A673 (cell line): Measurements from ENCODE around the gene FAHD1. TPM values are rescaled to one million over a fixed set of nuclear protein-coding genes. Genes with fewer than 3 reads are reported as not detected.

Experiments
- BruUV-seq: library from RNA; stranded (reverse); fragments of 400-500 nt; replicated peaks from 2 replicates; lab custom pipeline; 2021; lab: Mats Ljungman, UMichigan
- CTCF ChIA-PET: fragments of 300-600 bp; sonication (Branson Sonifier 250); formaldehyde crosslinking; loops from one replicate; lab custom pipeline; 2022; ENCODE audit warnings: antibody characterized with exemption; lab: Charles Lee
- POLR2A ChIA-PET: fragments of 300-600 bp; sonication (Branson Sonifier 250); formaldehyde crosslinking; loops from one replicate; lab custom pipeline; 2022; ENCODE audit warnings: antibody characterized with exemption; ENCODE audit not compliant: low non-redundant PET; lab: Charles Lee
- DNase-seq: peaks from one replicate; pipeline ENCODE4 v3.0.0-alpha.2; 2015; ENCODE audit warnings: low spot score
- H3K27ac ChIP-seq: fragments of 200-600 bp; sonication (generic); 2 replicates; pipeline ENCODE4 v1.5.1; 2016; ENCODE audit warnings: mixed run types, low read depth, mild to moderate bottlenecking, mixed read lengths, antibody characterized with exemption, low read length; ENCODE audit not compliant: poor library complexity, severe bottlenecking
- H3K27me3 ChIP-seq: fragments of 200-600 bp; sonication (generic); replicated peaks from 2 replicates; pipeline ENCODE4 v1.6.1; 2017; ENCODE audit warnings: mixed run types, low read depth, mild to moderate bottlenecking, mixed read lengths, antibody characterized with exemption, low read length; ENCODE audit not compliant: insufficient read depth, poor library complexity
- H3K36me3 ChIP-seq: fragments of 200-600 bp; sonication (generic); 2 replicates; pipeline ENCODE4 v1.6.1; 2016; ENCODE audit warnings: mixed run types, mild to moderate bottlenecking, mixed read lengths, antibody characterized with exemption, low read length; ENCODE audit not compliant: insufficient read depth, poor library complexity, severe bottlenecking
- H3K4me1 ChIP-seq: fragments of 200-600 bp; sonication (generic); 2 replicates; pipeline ENCODE4 v1.6.1; 2017; ENCODE audit warnings: mixed run types, mild to moderate bottlenecking, mixed read lengths, antibody characterized with exemption, low read length; ENCODE audit not compliant: insufficient read depth, poor library complexity, severe bottlenecking
- H3K4me3 ChIP-seq: fragments of 200-600 bp; sonication (generic); 2 replicates; pipeline ENCODE4 v1.5.1; 2016; ENCODE audit warnings: low read depth, mixed run types, mild to moderate bottlenecking, mixed read lengths, low read length; ENCODE audit not compliant: poor library complexity, severe bottlenecking
- H3K9me3 ChIP-seq: fragments of 200-600 bp; sonication (generic); 2 replicates; pipeline ENCODE4 v1.6.1; 2016; ENCODE audit warnings: mixed run types, low read depth, mild to moderate bottlenecking, mixed read lengths, antibody characterized with exemption, low read length; ENCODE audit not compliant: poor library complexity, severe bottlenecking
- EZH2 ChIP-seq: fragments of 200-600 bp; sonication (generic); IDR thresholded peaks from 2 replicates; pipeline ENCODE4 v1.6.1; 2017; ENCODE audit warnings: borderline replicate concordance, low read depth, mild to moderate bottlenecking, mixed read lengths, antibody characterized with exemption, low read length; ENCODE audit not compliant: poor library complexity, severe bottlenecking
- intact Hi-C: fragments of 100-400 bp; cut with micrococcal nuclease; formaldehyde crosslinking; loops from one replicate; pipeline ENCODE4 v1.10.0; 2022; ENCODE audit not compliant: unreplicated experiment
- total RNA-seq: library from RNA; stranded (reverse); gene quantifications from 2 replicates; pipeline ENCODE4 v1.2.3, GENCODE V29; 2021
- TF ChIP-seq, protein P1 (sequence below): fragments of 300-800, 200-600 bp; sonication (generic); conservative IDR thresholded peaks from 2 replicates; pipeline ENCODE4 v1.5.1; 2017; ENCODE audit warnings: low read depth, mild to moderate bottlenecking, antibody characterized with exemption, low read length, moderate library complexity, mixed read lengths

Gene FAHD1
- total RNA-seq, 1 experiment from 2014 or later = 19.9 TPM

GRCh38 chr16:1791943-1792812 is 34.8 kb upstream of the FAHD1 start:
- Histone ChIP-seq H3K27me3 (no peaks in the 10 kb centered on the region), H3K36me3 (peaks cover 18% of the 10 kb centered on the region), H3K27ac (no peak overlapping the region), H3K4me3 (no peak overlapping the region), H3K4me1 (no peaks in the 10 kb centered on the region), H3K9me3 (no peaks in the 10 kb centered on the region)
- ChIA-PET CTCF (no interaction called here), POLR2A (no interaction called here)
- TF ChIP-seq, protein P1, sequence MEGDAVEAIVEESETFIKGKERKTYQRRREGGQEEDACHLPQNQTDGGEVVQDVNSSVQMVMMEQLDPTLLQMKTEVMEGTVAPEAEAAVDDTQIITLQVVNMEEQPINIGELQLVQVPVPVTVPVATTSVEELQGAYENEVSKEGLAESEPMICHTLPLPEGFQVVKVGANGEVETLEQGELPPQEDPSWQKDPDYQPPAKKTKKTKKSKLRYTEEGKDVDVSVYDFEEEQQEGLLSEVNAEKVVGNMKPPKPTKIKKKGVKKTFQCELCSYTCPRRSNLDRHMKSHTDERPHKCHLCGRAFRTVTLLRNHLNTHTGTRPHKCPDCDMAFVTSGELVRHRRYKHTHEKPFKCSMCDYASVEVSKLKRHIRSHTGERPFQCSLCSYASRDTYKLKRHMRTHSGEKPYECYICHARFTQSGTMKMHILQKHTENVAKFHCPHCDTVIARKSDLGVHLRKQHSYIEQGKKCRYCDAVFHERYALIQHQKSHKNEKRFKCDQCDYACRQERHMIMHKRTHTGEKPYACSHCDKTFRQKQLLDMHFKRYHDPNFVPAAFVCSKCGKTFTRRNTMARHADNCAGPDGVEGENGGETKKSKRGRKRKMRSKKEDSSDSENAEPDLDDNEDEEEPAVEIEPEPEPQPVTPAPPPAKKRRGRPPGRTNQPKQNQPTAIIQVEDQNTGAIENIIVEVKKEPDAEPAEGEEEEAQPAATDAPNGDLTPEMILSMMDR = no peak
- TF ChIP-seq EZH2 = no peak
- intact Hi-C loops = no loop called here
- DNase-seq = no peak
- no TSS peak for BruUV-seq

DNA sequence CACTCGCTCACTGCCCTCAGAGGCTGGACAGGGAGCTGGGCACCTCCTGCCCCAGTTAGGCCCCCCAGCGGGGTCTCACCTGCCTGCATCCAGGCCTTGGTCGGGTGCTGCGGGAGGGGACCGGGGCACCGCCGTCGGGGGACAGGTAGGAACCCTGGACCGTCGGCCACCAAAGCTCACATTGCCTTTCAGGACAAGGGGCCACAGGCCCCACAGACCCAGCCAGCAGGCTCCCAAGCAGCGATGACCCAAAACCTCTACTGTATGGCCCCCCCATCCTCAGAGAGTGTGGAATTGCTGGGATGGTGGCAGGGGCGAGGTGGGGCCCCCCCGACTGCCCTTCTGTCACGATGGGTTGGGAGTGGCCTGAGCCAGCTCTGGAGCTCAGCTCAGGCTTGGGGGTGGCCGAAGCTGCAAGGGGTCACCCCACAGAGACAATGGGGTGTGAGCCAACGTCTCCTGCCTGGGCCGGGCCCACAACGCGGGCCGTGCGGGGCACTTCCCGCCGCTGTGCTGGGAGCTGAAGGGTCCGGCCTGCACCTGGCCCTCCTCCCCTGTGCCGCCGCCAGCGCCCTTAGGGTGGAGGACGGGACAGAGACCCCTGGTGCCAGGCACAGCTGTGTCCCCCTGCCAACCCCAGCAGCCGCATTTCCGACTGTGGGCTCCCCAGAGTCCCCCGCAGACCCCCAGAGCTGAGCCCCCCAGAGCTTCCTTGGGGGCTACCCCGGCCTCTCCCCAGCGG is 34.0 kb upstream of the FAHD1 start:
- ChIA-PET CTCF (no interaction called here), POLR2A (no interaction called here)
- Histone ChIP-seq H3K4me1 (no peaks in the 10 kb centered on the region), H3K4me3 (no peak overlapping the region), H3K27ac (no peak overlapping the region), H3K36me3 (peaks cover 14% of the 10 kb centered on the region), H3K9me3 (peaks cover 3% of the 10 kb centered on the region), H3K27me3 (no peaks in the 10 kb centered on the region)
- no TSS peak for BruUV-seq
- intact Hi-C loops = no loop called here
- TF ChIP-seq, protein P1 = no peak
- no peak for TF ChIP-seq EZH2
- DNase-seq = no peak

DNA sequence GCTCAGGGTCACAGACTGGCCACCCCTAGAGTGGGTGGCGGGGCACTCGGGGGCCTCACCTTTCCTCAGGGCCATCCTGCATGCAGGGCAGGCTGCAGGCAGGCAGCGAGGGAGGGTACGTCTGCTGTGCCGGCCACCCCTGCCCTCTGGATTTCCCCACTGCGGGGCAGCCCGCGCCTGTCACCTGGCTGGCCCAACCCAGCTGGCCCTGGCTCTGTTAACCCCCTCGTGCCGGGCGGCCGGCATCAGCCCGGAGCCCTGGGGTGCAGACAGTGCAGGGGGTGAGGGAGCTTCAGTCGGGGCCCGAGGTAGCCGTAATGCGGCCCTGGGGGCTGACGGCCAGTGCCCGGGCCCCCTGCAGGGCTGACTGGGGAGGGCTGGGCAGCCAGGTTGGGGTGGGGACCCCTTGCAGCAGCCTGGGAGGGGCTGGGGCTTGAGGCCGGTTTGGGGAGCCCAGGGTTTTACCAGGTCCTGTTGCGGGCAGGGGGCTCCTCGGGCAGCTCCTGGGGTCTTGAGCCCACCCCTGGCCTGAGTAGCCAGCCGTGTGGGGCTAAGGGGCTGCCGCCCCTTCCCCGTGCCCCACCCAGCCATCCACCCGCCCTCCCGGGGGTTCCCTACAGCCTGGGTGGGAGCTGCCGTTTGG is 33.3 kb upstream of the FAHD1 start, which contains the start of gene IGFALS:
IGFALS (minus strand) TSS at position 128 of the 643 bp plus-strand sequence; CDS start at position 75, 53 bp downstream.
- intact Hi-C loops = no loop called here
- ChIA-PET CTCF (interaction anchor here (0.5 kb wide), 1 partner anchor 117 kb away, joined by 6 read pairs; no protein-coding TSS in a partner anchor), POLR2A (no interaction called here)
- TF ChIP-seq EZH2 = no peak
- TF ChIP-seq, protein P1 = no peak
- no TSS peak for BruUV-seq
- Histone ChIP-seq H3K27me3 (no peaks in the 10 kb centered on the region), H3K4me1 (no peaks in the 10 kb centered on the region), H3K9me3 (peaks cover 6% of the 10 kb centered on the region), H3K4me3 (no peak within 1 kb of the TSS), H3K27ac (no peak within 1 kb of the TSS), H3K36me3 (peaks cover 7% of the 10 kb centered on the region)
- no peak for DNase-seq
